HepG2 (cell line): Measurements from ENCODE around the gene TADA2B. TPM values are rescaled to one million over a fixed set of nuclear protein-coding genes. Genes with fewer than 3 reads are reported as not detected.

Experiments
- BRCA1 ChIP-seq: sonication (generic); formaldehyde crosslinking; IDR thresholded peaks from 2 replicates; pipeline ENCODE4 v1.4.0; 2020; ENCODE audit warnings: missing genetic modification reagents
- DBP ChIP-seq: sonication (generic); formaldehyde crosslinking; IDR thresholded peaks from 2 replicates; pipeline ENCODE4 v1.4.0; 2020; ENCODE audit warnings: missing genetic modification reagents; ENCODE audit errors: not compliant biosample characterization
- HDAC1 ChIP-seq: sonication (generic); formaldehyde crosslinking; IDR thresholded peaks from 2 replicates; pipeline ENCODE4 v1.5.1; 2020; ENCODE audit warnings: mild to moderate bottlenecking, missing genetic modification reagents
- NRL ChIP-seq: sonication (generic); formaldehyde crosslinking; IDR thresholded peaks from 2 replicates; pipeline ENCODE4 v1.5.0; 2020; ENCODE audit warnings: missing genetic modification reagents, mild to moderate bottlenecking, moderate library complexity, borderline replicate concordance
- SP2 ChIP-seq: sonication (generic); formaldehyde crosslinking; IDR thresholded peaks from 2 replicates; pipeline ENCODE4 v1.5.1; 2020; ENCODE audit warnings: mild to moderate bottlenecking, missing genetic modification reagents
- TMF1 ChIP-seq: sonication (generic); formaldehyde crosslinking; IDR thresholded peaks from 2 replicates; pipeline ENCODE4 v1.8.1; 2022; ENCODE audit warnings: low read depth, missing genetic modification reagents
- ZC3H4 ChIP-seq: sonication (generic); formaldehyde crosslinking; IDR thresholded peaks from 2 replicates; pipeline ENCODE4 v1.4.0; 2020; ENCODE audit warnings: missing genetic modification reagents, borderline replicate concordance
- ZNF18 ChIP-seq: sonication (generic); formaldehyde crosslinking; IDR thresholded peaks from 2 replicates; pipeline ENCODE4 v1.8.0; 2022; ENCODE audit warnings: mild to moderate bottlenecking, missing genetic modification reagents; ENCODE audit not compliant: insufficient replicate concordance
- ZNF704 ChIP-seq: sonication (generic); formaldehyde crosslinking; IDR thresholded peaks from 2 replicates; pipeline ENCODE4 v1.8.1; 2023; ENCODE audit warnings: mild to moderate bottlenecking, inconsistent platforms, moderate library complexity, missing genetic modification reagents, borderline replicate concordance
- ZNF709 ChIP-seq: sonication (generic); formaldehyde crosslinking; IDR thresholded peaks from 2 replicates; pipeline ENCODE4 v1.5.0; 2020; ENCODE audit warnings: mild to moderate bottlenecking, missing genetic modification reagents
- ZNF83 ChIP-seq: sonication (generic); formaldehyde crosslinking; IDR thresholded peaks from 2 replicates; pipeline ENCODE4 v1.4.0; 2020; ENCODE audit warnings: missing genetic modification reagents, mild to moderate bottlenecking, borderline replicate concordance
- polyA plus RNA-seq, 8 experiments: library from polyadenylated mRNA; depleted of rRNA in 3 of 8; stranded (reverse) in 7 of 8; unstranded in 1 of 8; fragments of >200 nt; fragmentation: Illumina TruSeq in 4 of 8; extraction: Trizol in 4 of 8; gene quantifications; 2 replicates each; pipeline versions ENCODE4 v1.2.1 to v1.2.3, GENCODE V29; 2011 to 2016; ENCODE audit warnings: low read depth in 4 of 8, missing spikeins in 1 of 8, mixed read lengths in 1 of 8; ENCODE audit not compliant: insufficient read depth in 1 of 8
- total RNA-seq, 5 experiments: library from RNA; depleted of rRNA; stranded (reverse); fragments of >200 nt; fragmentation: Illumina TruSeq; extraction: Trizol; gene quantifications; 2 replicates each; pipeline ENCODE4 v1.2.3, GENCODE V29; 2016; ENCODE audit warnings: low read depth in 1 of 5
- TF ChIP-seq, protein P1 (sequence below): sonication (generic); formaldehyde crosslinking; IDR thresholded peaks from 2 replicates; pipeline ENCODE4 v1.5.1; 2020; ENCODE audit warnings: missing genetic modification reagents, mild to moderate bottlenecking, borderline replicate concordance

The TADA2B gene
- total and polyA plus RNA-seq, 2 of the 13 experiments (the other 11 are each of a cell fraction or from before 2014, with no cell fraction given): 4.6 to 8.9 TPM

DNA sequence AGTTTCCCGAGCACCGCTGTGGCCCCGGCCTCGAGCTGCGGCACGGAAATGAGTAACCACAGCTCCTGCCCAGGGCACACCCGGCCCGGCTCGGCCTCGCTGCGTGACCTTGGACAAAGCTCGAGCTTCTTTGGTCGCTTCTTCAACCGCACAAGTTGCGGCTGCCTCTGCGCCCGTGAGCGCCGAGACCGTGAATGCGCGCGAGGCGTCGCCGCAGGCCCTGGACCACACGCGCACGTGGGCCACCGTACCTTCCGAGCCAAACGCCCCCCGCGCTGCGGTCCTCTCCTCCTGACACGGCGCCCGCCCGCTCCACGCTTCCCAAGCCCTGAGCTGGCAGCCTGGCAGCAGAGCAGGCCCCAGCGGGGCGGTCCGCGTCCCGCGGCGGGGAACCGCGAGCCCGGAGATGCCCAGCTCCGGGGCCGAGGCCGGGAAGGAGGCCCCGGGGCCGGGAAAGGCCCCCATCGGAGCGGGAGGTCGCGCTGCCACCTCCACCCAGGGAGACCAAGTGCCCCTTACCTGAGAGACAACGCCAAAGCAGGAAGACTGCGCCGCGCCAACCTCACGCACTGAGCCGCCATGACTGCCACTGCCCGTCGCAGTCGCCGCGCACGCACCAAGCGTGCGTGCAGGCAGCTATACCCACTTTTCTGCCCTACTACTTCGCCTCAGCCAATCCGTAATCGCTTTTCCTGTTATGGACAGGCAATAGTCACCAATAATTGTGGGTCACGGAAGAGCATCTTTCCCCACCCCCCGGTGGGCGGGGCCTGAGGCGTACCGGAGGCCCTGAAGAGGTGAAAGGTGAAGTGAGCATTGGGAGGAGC, 24.5 kb downstream of the TADA2B start, which contains the start of gene GRPEL1 (continued):
- TF ChIP-seq ZNF18 (CRISPR knock-in tag) (peak; percentile 23), SP2 (peak; percentile 94), BRCA1 (peak; percentile 67; the same call in 1 of the 2 replicates), ZC3H4 (CRISPR knock-in tag) (no peak), DBP (CRISPR knock-in tag) (no peak), ZNF83 (no peak), HDAC1 (CRISPR knock-in tag) (peak; percentile 83), ZNF704 (CRISPR knock-in tag) (peak; percentile 82; the same call in 1 of the 2 replicates), ZNF709 (CRISPR knock-in tag) (peak; percentile 86), TMF1 (CRISPR knock-in tag) (peak; percentile 38; the same call in 1 of the 2 replicates), NRL (CRISPR knock-in tag) (peak; percentile 82)
- TF ChIP-seq, protein P1, sequence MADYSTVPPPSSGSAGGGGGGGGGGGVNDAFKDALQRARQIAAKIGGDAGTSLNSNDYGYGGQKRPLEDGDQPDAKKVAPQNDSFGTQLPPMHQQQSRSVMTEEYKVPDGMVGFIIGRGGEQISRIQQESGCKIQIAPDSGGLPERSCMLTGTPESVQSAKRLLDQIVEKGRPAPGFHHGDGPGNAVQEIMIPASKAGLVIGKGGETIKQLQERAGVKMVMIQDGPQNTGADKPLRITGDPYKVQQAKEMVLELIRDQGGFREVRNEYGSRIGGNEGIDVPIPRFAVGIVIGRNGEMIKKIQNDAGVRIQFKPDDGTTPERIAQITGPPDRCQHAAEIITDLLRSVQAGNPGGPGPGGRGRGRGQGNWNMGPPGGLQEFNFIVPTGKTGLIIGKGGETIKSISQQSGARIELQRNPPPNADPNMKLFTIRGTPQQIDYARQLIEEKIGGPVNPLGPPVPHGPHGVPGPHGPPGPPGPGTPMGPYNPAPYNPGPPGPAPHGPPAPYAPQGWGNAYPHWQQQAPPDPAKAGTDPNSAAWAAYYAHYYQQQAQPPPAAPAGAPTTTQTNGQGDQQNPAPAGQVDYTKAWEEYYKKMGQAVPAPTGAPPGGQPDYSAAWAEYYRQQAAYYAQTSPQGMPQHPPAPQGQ (CRISPR knock-in tag): 0 out of 2 replicates have a peak, but pooled peaks have one; percentile 41
